Activated T-cell treated with anti-CD3 and anti-CD28 coated beads, Interleukin-2, amount 50 U/mL, for 72 hours (primary cell): ENCODE results near the gene CD80. TPM values are rescaled to one million over a fixed set of nuclear protein-coding genes. Genes with fewer than 3 reads are reported as not detected.
A peak's percentile ranks its signal among the peaks of the same experiment; 100 is the strongest.

Experiments
- ATAC-seq, 2 donors: fragments of 150-1000 bp; cut with Tn5 transposase; replicated peaks in 1 of 2; 2 replicates each; pipeline ENCODE4 v1.10.0; 2021; ENCODE audit warnings: moderate library complexity in 2 of 2, mild to moderate bottlenecking in 1 of 2
- DNase-seq, 2 donors: peaks; one replicate each; pipeline ENCODE4 v3.0.0; 2021 to 2022; ENCODE audit warnings: mixed read lengths in 1 of 2
- H3K27ac Mint-ChIP-seq: one replicate; pipeline ENCODE4 v1.8.0; 2022; ENCODE audit warnings: mild to moderate bottlenecking, moderate library complexity, mixed read lengths
- H3K27me3 Mint-ChIP-seq: one replicate; pipeline ENCODE4 v1.8.0; 2022; ENCODE audit warnings: low read depth, mixed read lengths
- H3K36me3 Mint-ChIP-seq, 2 donors: one replicate each; pipeline ENCODE4 v1.8.0; 2022; ENCODE audit warnings: mixed read lengths in 2 of 2, mild to moderate bottlenecking in 1 of 2; ENCODE audit not compliant: insufficient read depth in 2 of 2
- H3K4me1 Mint-ChIP-seq: one replicate; pipeline ENCODE4 v1.8.0; 2022; ENCODE audit warnings: low read depth, mixed read lengths
- H3K4me3 Mint-ChIP-seq, 2 donors: one replicate each; pipeline ENCODE4 v1.8.0; 2022; ENCODE audit warnings: mild to moderate bottlenecking in 2 of 2, mixed read lengths in 2 of 2, moderate library complexity in 2 of 2
- H3K9me3 Mint-ChIP-seq, 2 donors: one replicate each; pipeline ENCODE4 v1.8.0; 2022; ENCODE audit warnings: mixed read lengths in 2 of 2
- total RNA-seq, 2 donors: library from RNA; stranded (reverse); gene quantifications; one replicate each; pipeline ENCODE4 v1.2.3, GENCODE V29; 2022

Gene CD80
- total RNA-seq, 2 donors from 2014 or later = 8.3 to 11.9 TPM

GRCh38 chr3:119594066-119594465, 34.7 kb upstream of the CD80 start:
- H3K9me3 Mint-ChIP-seq = peaks cover 0 to 1% of the 10 kb centered on the region in 2 donors
- peaks cover 25% of the 10 kb centered on the region for H3K4me1 Mint-ChIP-seq
- no peak for ATAC-seq
- peaks cover 6 to 7% of the 10 kb centered on the region in 2 donors for H3K36me3 Mint-ChIP-seq
- no peak overlapping the region for H3K27ac Mint-ChIP-seq
- peaks cover 36% of the 10 kb centered on the region for H3K27me3 Mint-ChIP-seq
- DNase-seq = no peak
- H3K4me3 Mint-ChIP-seq = no peak overlapping the region

- H3K4me1 Mint-ChIP-seq = peaks cover 23% of the 10 kb centered on the region
- H3K36me3 Mint-ChIP-seq = peaks cover 6 to 7% of the 10 kb centered on the region in 2 donors
- no peak overlapping the region for H3K4me3 Mint-ChIP-seq
- DNase-seq (no peak), ATAC-seq (no peak)
- peaks cover 0 to 1% of the 10 kb centered on the region in 2 donors for H3K9me3 Mint-ChIP-seq
- H3K27ac Mint-ChIP-seq = no peak overlapping the region
- peaks cover 41% of the 10 kb centered on the region for H3K27me3 Mint-ChIP-seq
Observed at GRCh38 chr3:119592861-119593260, 33.4 kb upstream of the CD80 start.

GRCh38 chr3:119590706-119591105, 31.3 kb upstream of the CD80 start:
- no peak for DNase-seq
- Mint-ChIP-seq H3K36me3 (peaks cover 6 to 7% of the 10 kb centered on the region in 2 donors), H3K9me3 (peaks cover 0 to 1% of the 10 kb centered on the region in 2 donors), H3K4me1 (peaks cover 21% of the 10 kb centered on the region), H3K27me3 (peaks cover 47% of the 10 kb centered on the region), H3K27ac (no peak overlapping the region), H3K4me3 (no peak overlapping the region)
- no peak for ATAC-seq

GRCh38 chr3:119589102-119589773, 29.8 kb upstream of the CD80 start:
- Mint-ChIP-seq H3K4me3 (no peak overlapping the region), H3K27ac (no peak overlapping the region), H3K27me3 (peaks cover 47% of the 10 kb centered on the region), H3K4me1 (peaks cover 21% of the 10 kb centered on the region), H3K9me3 (peaks cover 0 to 1% of the 10 kb centered on the region in 2 donors), H3K36me3 (peaks cover 6 to 7% of the 10 kb centered on the region in 2 donors)
- DNase-seq (no peak), ATAC-seq (no peak)

GRCh38 chr3:119588112-119588511, 28.7 kb upstream of the CD80 start:
- peaks cover 6 to 7% of the 10 kb centered on the region in 2 donors for H3K36me3 Mint-ChIP-seq
- H3K4me1 Mint-ChIP-seq = peaks cover 21% of the 10 kb centered on the region
- peak overlapping the region; percentile 14 for H3K27ac Mint-ChIP-seq
- no peak for DNase-seq
- peaks cover 0 to 1% of the 10 kb centered on the region in 2 donors for H3K9me3 Mint-ChIP-seq
- H3K27me3 Mint-ChIP-seq = peaks cover 37% of the 10 kb centered on the region
- peak in 1 of 2 donors; percentile 25 for ATAC-seq
- peak overlapping the region in 1 of 2 donors; percentile 6 for H3K4me3 Mint-ChIP-seq

- no peak for ATAC-seq
- no peak overlapping the region for H3K27ac Mint-ChIP-seq
- H3K36me3 Mint-ChIP-seq = peaks cover 6 to 7% of the 10 kb centered on the region in 2 donors
- peaks cover 31% of the 10 kb centered on the region for H3K4me1 Mint-ChIP-seq
- H3K27me3 Mint-ChIP-seq = peaks cover 27% of the 10 kb centered on the region
- peaks cover 0 to 1% of the 10 kb centered on the region in 2 donors for H3K9me3 Mint-ChIP-seq
- no peak overlapping the region for H3K4me3 Mint-ChIP-seq
- DNase-seq = no peak
Observed at GRCh38 chr3:119586733-119587172, 27.3 kb upstream of the CD80 start.

DNA sequence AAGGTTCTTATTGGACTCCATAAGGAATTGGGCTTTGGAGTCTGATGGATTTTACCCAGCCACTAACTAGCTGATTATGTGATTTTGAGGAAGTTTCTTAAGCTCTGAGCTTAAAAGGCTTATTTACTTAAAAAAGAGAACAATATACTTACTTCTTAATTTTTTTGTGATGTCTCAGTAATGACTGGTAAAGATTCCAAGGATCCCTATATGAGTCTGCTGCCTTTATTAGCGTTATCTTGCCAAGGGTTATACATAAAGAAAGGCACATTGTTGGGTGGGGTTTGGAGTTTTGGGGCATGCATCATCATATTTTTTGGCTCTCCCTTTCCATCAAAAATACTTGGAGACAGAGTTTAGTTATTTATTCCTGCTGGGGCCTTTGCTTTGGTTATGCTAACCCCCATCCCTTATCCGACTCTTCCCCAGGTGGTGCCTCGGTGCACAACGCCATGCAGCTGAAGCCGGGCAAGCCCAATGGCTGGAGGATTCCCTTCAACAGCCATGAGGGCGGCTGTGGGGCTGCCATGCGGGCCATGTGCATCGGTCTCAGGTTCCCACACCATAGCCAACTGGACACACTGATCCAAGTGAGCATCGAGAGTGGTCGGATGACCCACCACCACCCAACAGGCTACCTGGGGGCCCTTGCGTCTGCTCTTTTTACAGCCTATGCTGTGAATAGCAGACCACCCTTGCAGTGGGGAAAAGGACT, 26.6 kb upstream of the CD80 start:
- ATAC-seq = no peak
- Mint-ChIP-seq H3K9me3 (peaks cover 0 to 1% of the 10 kb centered on the region in 2 donors), H3K27me3 (peaks cover 25% of the 10 kb centered on the region), H3K36me3 (peaks cover 6 to 7% of the 10 kb centered on the region in 2 donors), H3K4me1 (peaks cover 35% of the 10 kb centered on the region), H3K4me3 (no peak overlapping the region), H3K27ac (no peak overlapping the region)
- no peak for DNase-seq

- Mint-ChIP-seq H3K27me3 (peaks cover 27% of the 10 kb centered on the region), H3K9me3 (peaks cover 0 to 1% of the 10 kb centered on the region in 2 donors), H3K36me3 (peaks cover 5% of the 10 kb centered on the region in 2 donors), H3K27ac (no peak overlapping the region), H3K4me1 (peaks cover 39% of the 10 kb centered on the region), H3K4me3 (no peak overlapping the region)
- no peak for DNase-seq
- no peak for ATAC-seq
Observed at GRCh38 chr3:119585208-119585607, 25.8 kb upstream of the CD80 start.

GRCh38 chr3:119582178-119582577, 22.8 kb upstream of the CD80 start:
- H3K27me3 Mint-ChIP-seq = peaks cover 6% of the 10 kb centered on the region
- no peak overlapping the region for H3K27ac Mint-ChIP-seq
- peaks cover 32% of the 10 kb centered on the region for H3K4me1 Mint-ChIP-seq
- no peaks in the 10 kb centered on the region for H3K36me3 Mint-ChIP-seq
- no peaks in the 10 kb centered on the region for H3K9me3 Mint-ChIP-seq
- DNase-seq = peak; percentile 48 to 54
- H3K4me3 Mint-ChIP-seq = peak overlapping the region; percentile 4 to 10
- peak; percentile 69 to 73 for ATAC-seq

- Mint-ChIP-seq H3K4me3 (peak overlapping the region; percentile 91 to 97), H3K4me1 (peaks cover 32% of the 10 kb centered on the region), H3K9me3 (no peaks in the 10 kb centered on the region), H3K27me3 (peaks cover 12% of the 10 kb centered on the region), H3K36me3 (no peaks in the 10 kb centered on the region), H3K27ac (peak overlapping the region; percentile 90)
- DNase-seq (peak; percentile 21 to 31), ATAC-seq (peak; percentile 35 to 39)
Observed at GRCh38 chr3:119580067-119580760, 20.8 kb upstream of the CD80 start.

DNA sequence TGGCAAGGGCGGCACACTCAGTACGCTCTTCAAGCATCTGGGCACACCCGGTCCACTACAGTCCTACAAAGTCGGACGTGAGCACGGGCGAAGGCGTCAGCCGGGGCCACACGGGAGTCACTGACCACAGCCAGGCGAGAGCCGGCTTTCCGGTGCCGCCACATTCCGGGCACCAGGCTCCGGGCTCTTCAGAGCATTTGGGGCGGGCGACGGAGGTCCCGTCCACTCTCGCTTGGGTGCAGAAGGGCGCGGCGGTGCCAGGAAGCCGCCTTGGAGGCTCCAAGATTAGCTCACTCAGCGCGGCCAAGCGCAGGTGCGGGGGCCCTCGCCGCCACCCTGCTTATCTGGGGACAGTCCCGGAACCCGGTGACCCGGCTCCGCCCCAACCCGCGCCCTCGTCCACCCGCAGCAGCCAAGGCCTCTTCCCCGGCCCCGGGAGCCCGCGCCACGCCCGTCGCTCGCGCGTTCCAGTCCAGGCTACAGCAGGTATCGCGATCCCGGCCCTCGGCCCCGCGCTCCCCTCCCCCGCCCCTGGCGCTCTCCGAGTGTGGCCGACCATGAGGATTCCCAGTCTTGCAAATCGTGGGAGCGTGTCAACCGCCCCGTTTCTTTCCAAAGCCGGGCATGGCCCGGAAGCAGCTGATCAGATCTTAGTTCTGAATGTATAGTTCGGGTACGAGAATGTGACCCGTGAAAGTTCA, 20.1 kb upstream of the CD80 start, which contains the start of gene ADPRH:
ADPRH (plus strand) TSS at position 127 of the 701 bp plus-strand sequence. CDS start 2,678 bp downstream, outside the sequence.
- Mint-ChIP-seq H3K4me1 (peaks cover 32% of the 10 kb centered on the region), H3K4me3 (peak within 1 kb of the TSS; percentile 91 to 97), H3K27ac (peak within 1 kb of the TSS; percentile 90), H3K27me3 (peaks cover 12% of the 10 kb centered on the region), H3K9me3 (no peaks in the 10 kb centered on the region), H3K36me3 (no peaks in the 10 kb centered on the region)
- ATAC-seq = peak; percentile 86 to 89
- DNase-seq = peak; percentile 77 to 79

DNA sequence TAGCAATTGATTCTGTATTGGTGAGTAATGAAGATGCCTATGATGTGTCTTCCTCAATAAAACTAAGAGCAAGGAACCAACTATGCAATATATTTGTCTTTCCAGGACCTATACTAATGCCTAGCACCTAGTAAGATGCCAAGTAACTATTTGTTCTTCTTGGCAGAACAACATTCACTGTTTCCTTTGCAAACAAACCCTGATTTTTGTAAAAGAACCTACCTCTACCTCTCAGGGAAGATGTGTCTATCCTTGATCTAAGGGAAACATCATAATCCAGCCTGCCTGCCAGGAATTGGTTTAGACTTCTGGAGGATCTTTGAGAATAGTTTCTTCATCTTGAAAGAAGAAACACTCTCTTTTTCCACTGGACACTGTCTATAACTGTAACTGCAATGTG, 16.1 kb upstream of the CD80 start:
- DNase-seq (no peak), ATAC-seq (no peak)
- Mint-ChIP-seq H3K27me3 (peaks cover 10% of the 10 kb centered on the region), H3K27ac (no peak overlapping the region), H3K36me3 (no peaks in the 10 kb centered on the region), H3K4me1 (peaks cover 16% of the 10 kb centered on the region), H3K9me3 (no peaks in the 10 kb centered on the region), H3K4me3 (no peak overlapping the region)
